Measurements from ENCODE around the gene STRA6.
A peak's percentile ranks its signal among the peaks of the same experiment; 100 is the strongest.

The STRA6 gene

GRCh38 chr15:74225928-74226327 lies 23.3 kb upstream of the STRA6 start:
- H3K79me1 ChIP-seq (replicated peaks; ENCODE audit: low read length, poor library complexity, severe bottlenecking): no peaks in the 10 kb centered on the region
- H2AK5ac ChIP-seq (ENCODE audit: low read length, severe bottlenecking): no peak overlapping the region
- H3K36me3 ChIP-seq (ENCODE audit: control insufficient read depth in 1 of 2, insufficient read depth in 2 of 2, low read depth in 1 of 2, low read length in 2 of 2): no peaks in the 10 kb centered on the region
- H2BK15ac ChIP-seq (ENCODE audit: low read depth, poor library complexity, severe bottlenecking): no peak overlapping the region
- no peak overlapping the region for H3K23ac ChIP-seq (ENCODE audit: low read length in 2 of 2)
- H3K27ac ChIP-seq (ENCODE audit: low read length, poor library complexity, severe bottlenecking): no peak overlapping the region
- H3K14ac ChIP-seq (ENCODE audit: low read length in 2 of 2): no peak overlapping the region
- 90% methylated on average over 5 of the region's 5 CpGs for WGBS
- DNase-seq: no peak
- H2BK120ac ChIP-seq (ENCODE audit: low read depth, low read length): no peak overlapping the region
- H3K4me2 ChIP-seq (ENCODE audit: low read length, poor library complexity, severe bottlenecking): no peak overlapping the region
- no peak overlapping the region for H3K18ac ChIP-seq (ENCODE audit: low read depth in 1 of 2, low read length in 2 of 2)
- H2BK5ac ChIP-seq (ENCODE audit: low read depth, low read length, poor library complexity, severe bottlenecking): no peak overlapping the region
- no peak overlapping the region for H3K4ac ChIP-seq (ENCODE audit: low read depth in 1 of 2, low read length in 2 of 2)
- H3K27me3 ChIP-seq (ENCODE audit: control insufficient read depth in 1 of 2, insufficient read depth in 1 of 2, low read length in 2 of 2): peaks cover 32 to 66% of the 10 kb centered on the region in 2 experiments
- H3K4me1 ChIP-seq (ENCODE audit: control insufficient read depth, insufficient read depth, low read depth, low read length): peaks cover 32% of the 10 kb centered on the region
- H2BK12ac ChIP-seq (ENCODE audit: low read length in 2 of 2): no peak overlapping the region
- no peak overlapping the region for H4K8ac ChIP-seq (ENCODE audit: low read length)
- no peak overlapping the region for H3K4me3 ChIP-seq (ENCODE audit: insufficient read depth in 1 of 2, low read depth in 1 of 2, low read length in 2 of 2)
- H3K9me3 ChIP-seq (ENCODE audit: control insufficient read depth, low read length): no peaks in the 10 kb centered on the region
- H4K91ac ChIP-seq (ENCODE audit: low read length): no peak overlapping the region
- no peak overlapping the region for H2AFZ ChIP-seq (ENCODE audit: low read depth, low read length)
- no peak overlapping the region for H3K9ac ChIP-seq (ENCODE audit: low read length)

DNA sequence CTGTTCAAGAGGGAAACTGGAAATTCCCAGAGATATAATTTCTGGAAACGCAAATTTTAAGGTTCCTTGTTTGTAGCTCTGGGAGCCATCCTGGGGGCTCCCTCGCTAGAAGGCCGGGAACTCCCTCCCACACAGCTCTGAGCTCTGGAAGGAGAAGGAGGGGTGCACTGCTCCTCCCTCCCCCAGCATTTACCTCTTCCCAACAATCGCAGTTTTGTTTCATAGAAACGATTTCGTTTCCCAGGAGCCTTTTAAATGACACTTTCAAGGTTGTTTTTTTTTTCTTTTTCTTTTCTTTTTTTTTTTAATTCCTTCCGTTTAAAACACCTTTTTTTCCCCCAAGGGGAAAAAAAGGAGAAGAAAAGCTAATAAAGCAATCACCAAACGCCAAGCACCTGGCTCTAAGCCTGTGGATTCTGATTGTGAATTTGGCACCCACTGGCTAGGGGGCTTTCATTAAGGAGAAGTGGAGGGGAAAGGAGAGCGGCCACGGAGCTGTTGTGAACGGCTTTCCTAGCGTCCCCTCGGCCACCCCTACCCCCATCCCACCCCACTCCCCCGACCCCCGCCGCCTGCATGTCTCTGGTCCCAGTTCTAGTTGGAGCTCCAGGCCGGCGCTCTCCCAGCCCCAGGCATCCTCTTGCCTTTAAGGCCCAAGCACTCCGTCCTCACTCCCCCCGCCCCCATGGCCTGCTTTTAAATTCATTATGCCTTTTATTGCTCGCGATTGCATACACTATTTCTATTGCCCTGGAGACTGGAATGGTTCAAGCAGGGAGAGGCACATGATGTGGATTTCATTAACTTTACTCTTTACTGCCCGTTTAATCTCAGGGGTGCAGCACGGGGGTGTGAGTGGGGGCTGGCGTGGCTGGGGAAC lies 19.9 kb upstream of the STRA6 start:
- H3K18ac ChIP-seq (ENCODE audit: low read depth in 1 of 2, low read length in 2 of 2): no peak overlapping the region
- H3K4me3 ChIP-seq (ENCODE audit: insufficient read depth in 1 of 2, low read depth in 1 of 2, low read length in 2 of 2): no peak overlapping the region
- no peak overlapping the region for H3K4ac ChIP-seq (ENCODE audit: low read depth in 1 of 2, low read length in 2 of 2)
- H3K4me1 ChIP-seq (ENCODE audit: control insufficient read depth, insufficient read depth, low read depth, low read length): peaks cover 29% of the 10 kb centered on the region
- H3K4me2 ChIP-seq (ENCODE audit: low read length, poor library complexity, severe bottlenecking): no peak overlapping the region
- H3K27ac ChIP-seq (ENCODE audit: low read length, poor library complexity, severe bottlenecking): no peak overlapping the region
- no peak overlapping the region for H3K23ac ChIP-seq (ENCODE audit: low read length in 2 of 2)
- no peaks in the 10 kb centered on the region for H3K36me3 ChIP-seq (ENCODE audit: control insufficient read depth in 1 of 2, insufficient read depth in 2 of 2, low read depth in 1 of 2, low read length in 2 of 2)
- peaks cover 44 to 73% of the 10 kb centered on the region in 2 experiments for H3K27me3 ChIP-seq (ENCODE audit: control insufficient read depth in 1 of 2, insufficient read depth in 1 of 2, low read length in 2 of 2)
- DNase-seq: no peak
- 42% methylated on average over 14 of the region's 25 CpGs for WGBS
- no peak overlapping the region for H3K14ac ChIP-seq (ENCODE audit: low read length in 2 of 2)
- H2AFZ ChIP-seq (ENCODE audit: low read depth, low read length): no peak overlapping the region
- no peak overlapping the region for H4K8ac ChIP-seq (ENCODE audit: low read length)
- H3K9me3 ChIP-seq (ENCODE audit: control insufficient read depth, low read length): no peaks in the 10 kb centered on the region
- H2BK5ac ChIP-seq (ENCODE audit: low read depth, low read length, poor library complexity, severe bottlenecking): no peak overlapping the region
- H4K91ac ChIP-seq (ENCODE audit: low read length): no peak overlapping the region
- H2BK15ac ChIP-seq (ENCODE audit: low read depth, poor library complexity, severe bottlenecking): no peak overlapping the region
- peak overlapping the region in 1 of 2 experiments; percentile 47 for H2BK12ac ChIP-seq (ENCODE audit: low read length in 2 of 2)
- no peaks in the 10 kb centered on the region for H3K79me1 ChIP-seq (replicated peaks; ENCODE audit: low read length, poor library complexity, severe bottlenecking)
- H2AK5ac ChIP-seq (ENCODE audit: low read length, severe bottlenecking): peak overlapping the region; percentile 20
- no peak overlapping the region for H3K9ac ChIP-seq (ENCODE audit: low read length)
- H2BK120ac ChIP-seq (ENCODE audit: low read depth, low read length): no peak overlapping the region

- Histone ChIP-seq H3K23ac (ENCODE audit: low read length in 2 of 2) (peak overlapping the region in 1 of 2 experiments; percentile 25), H3K36me3 (ENCODE audit: control insufficient read depth in 1 of 2, insufficient read depth in 2 of 2, low read depth in 1 of 2, low read length in 2 of 2) (no peaks in the 10 kb centered on the region), H2BK120ac (ENCODE audit: low read depth, low read length) (no peak overlapping the region), H4K91ac (ENCODE audit: low read length) (no peak overlapping the region), H4K8ac (ENCODE audit: low read length) (no peak overlapping the region), H3K79me1 (replicated peaks; ENCODE audit: low read length, poor library complexity, severe bottlenecking) (no peaks in the 10 kb centered on the region), H2AK5ac (ENCODE audit: low read length, severe bottlenecking) (no peak overlapping the region), H3K9me3 (ENCODE audit: control insufficient read depth, low read length) (no peaks in the 10 kb centered on the region), H2BK5ac (ENCODE audit: low read depth, low read length, poor library complexity, severe bottlenecking) (no peak overlapping the region), H3K27me3 (ENCODE audit: control insufficient read depth in 1 of 2, insufficient read depth in 1 of 2, low read length in 2 of 2) (peaks cover 40 to 71% of the 10 kb centered on the region in 2 experiments), H2AFZ (ENCODE audit: low read depth, low read length) (no peak overlapping the region), H3K9ac (ENCODE audit: low read length) (no peak overlapping the region), H3K4ac (ENCODE audit: low read depth in 1 of 2, low read length in 2 of 2) (no peak overlapping the region), H3K18ac (ENCODE audit: low read depth in 1 of 2, low read length in 2 of 2) (no peak overlapping the region), H3K4me1 (ENCODE audit: control insufficient read depth, insufficient read depth, low read depth, low read length) (peaks cover 26% of the 10 kb centered on the region), H3K27ac (ENCODE audit: low read length, poor library complexity, severe bottlenecking) (no peak overlapping the region), H3K4me3 (ENCODE audit: insufficient read depth in 1 of 2, low read depth in 1 of 2, low read length in 2 of 2) (no peak overlapping the region), H3K14ac (ENCODE audit: low read length in 2 of 2) (no peak overlapping the region), H3K4me2 (ENCODE audit: low read length, poor library complexity, severe bottlenecking) (no peak overlapping the region), H2BK15ac (ENCODE audit: low read depth, poor library complexity, severe bottlenecking) (no peak overlapping the region), H2BK12ac (ENCODE audit: low read length in 2 of 2) (no peak overlapping the region)
- WGBS: 43% methylated on average over 10 of the region's 12 CpGs
- no peak for DNase-seq
Measured at GRCh38 chr15:74221399-74222239, 19.0 kb upstream of the STRA6 start.
